Right cardiac atrium (tissue), 5 donors: Measurements from ENCODE around the gene MMRN2. TPM values are rescaled to one million over a fixed set of nuclear protein-coding genes. Genes with fewer than 3 reads are reported as not detected.
"Not testable (repeated sequence)": the region's sequence is repeated elsewhere in the genome, so short reads cannot be mapped to it uniquely, and the experiment has no call there.

Source experiments
- ATAC-seq, 2 donors: fragments of 200-7000 bp; cut with Tn5 transposase; one replicate each; pipeline versions ENCODE4 v1.8.0 to v1.9.1; 2020; ENCODE audit warnings: moderate library complexity in 2 of 2, mild to moderate bottlenecking in 1 of 2
- DNase-seq, 3 donors: peaks; one replicate each; pipeline ENCODE4 v3.0.0-alpha.2; 2020
- H3K27ac ChIP-seq: one replicate; pipeline ENCODE4 v1.5.1; 2013; ENCODE audit warnings: mild to moderate bottlenecking, low read length, control low read depth, moderate library complexity
- H3K27me3 ChIP-seq: one replicate; pipeline ENCODE4 v1.6.1; 2013; ENCODE audit not compliant: control insufficient read depth, insufficient read depth
- H3K4me1 ChIP-seq: one replicate; pipeline ENCODE4 v1.6.1; 2013; ENCODE audit warnings: low read length; ENCODE audit not compliant: control insufficient read depth, insufficient read depth
- H3K4me3 ChIP-seq: one replicate; pipeline ENCODE4 v1.5.1; 2013; ENCODE audit warnings: low read length, control low read depth
- H3K9me3 ChIP-seq: one replicate; pipeline ENCODE4 v1.6.1; 2013; ENCODE audit warnings: low read length; ENCODE audit not compliant: control insufficient read depth
- WGBS: extraction: QIAGEN DNeasy Blood & Tissue Kit; methylation state at CpG from one replicate; pipeline ENCODE4 v1.1.7; 2013; 5-methylcytosine and 5-hydroxymethylcytosine counted together
- intact Hi-C, 4 donors: fragments of 100-400 bp; cut with DNase I; formaldehyde crosslinking; loops; one replicate each; pipeline versions ENCODE4 v1.11.0 to v1.14.0; 2022 to 2023
- long read RNA-seq, 4 donors: library from polyadenylated mRNA; unstranded; transcript quantifications; one replicate each; pipeline ENCODE4 v2.0.0, GENCODE V29; 2020 to 2021
- polyA plus RNA-seq: library from polyadenylated mRNA; stranded (reverse); fragments of 200-250 nt; gene quantifications from one replicate; pipeline ENCODE4 v1.2.3, GENCODE V29; 2013
- total RNA-seq, 4 donors: library from RNA; stranded (reverse); fragmentation: NEBNext Ultra II Directional; extraction: Animal tissue kit (Norgen Biotek cat#: 25700); gene quantifications; one replicate each; pipeline ENCODE4 v1.2.1, GENCODE V29; 2021
- donor health status: healthy with polysubstance abuse.
- donor health status: DM: no; HTN: yes; CAD: no.
- donor health status: DM: no; HTN: no; CAD: no.
- donor health status: DM: no; HTN: yes; CAD: no; lungs with severe emphysema.
- donor health status: DM: yes; HTN: yes; CAD: no.

MMRN2 gene
- total RNA-seq: 10 to 100 TPM; 32.4 to 65.5 (median 42.5) TPM
- polyA plus RNA-seq: 19.8 TPM
- long read RNA-seq, donor 1, full-length matches to known transcripts: 113 of 158 reads
- long read RNA-seq, donor 1, partial matches to known transcripts: 32 of 158 reads
- long read RNA-seq, donor 1, other reads (novel, unspliced or antisense): 13 of 158 reads
- long read RNA-seq, donor 2, full-length matches to known transcripts: 71 of 86 reads
- long read RNA-seq, donor 2, partial matches to known transcripts: 9 of 86 reads
- long read RNA-seq, donor 2, other reads (novel, unspliced or antisense): 6 of 86 reads
- long read RNA-seq, donor 3, full-length matches to known transcripts: 3 of 20 reads
- long read RNA-seq, donor 3, partial matches to known transcripts: 11 of 20 reads
- long read RNA-seq, donor 3, other reads (novel, unspliced or antisense): 6 of 20 reads
- long read RNA-seq, donor 4, full-length matches to known transcripts: 52 of 77 reads
- long read RNA-seq, donor 4, partial matches to known transcripts: 17 of 77 reads
- long read RNA-seq, donor 4, other reads (novel, unspliced or antisense): 8 of 77 reads

- WGBS: 42% methylated on average over 9 of the region's 9 CpGs
- H3K27ac ChIP-seq: peak within 1 kb of the TSS; percentile 78
- DNase-seq (peak; percentile 70 to 82 (median 80)), ATAC-seq (peak; percentile 7 to 37)
- peak within 1 kb of the TSS; percentile 47 for H3K4me3 ChIP-seq
- H3K9me3 ChIP-seq: no peaks in the 10 kb centered on the region
- intact Hi-C loops: no loop called here
- H3K4me1 ChIP-seq: peaks cover 8% of the 10 kb centered on the region
- H3K27me3 ChIP-seq: no peaks in the 10 kb centered on the region
Observed at GRCh38 chr10:86957471-86958115, at the start of gene MMRN2. MMRN2 (minus strand) TSS chr10:86957615; CDS start chr10:86957541, 74 bp downstream.

GRCh38 chr10:87007124-87007523 is 49.7 kb upstream of the MMRN2 start:
- intact Hi-C loops, ATAC-seq, H3K27me3 ChIP-seq, H3K4me1 ChIP-seq, H3K4me3 ChIP-seq, H3K27ac ChIP-seq, DNase-seq, H3K9me3 ChIP-seq: not testable (repeated sequence)
- 58% methylated on average over 1 of the region's 1 CpG for WGBS

- ATAC-seq (no peak), DNase-seq (no peak)
- Histone ChIP-seq H3K27me3 (no peaks in the 10 kb centered on the region), H3K27ac (no peak overlapping the region), H3K4me3 (no peak overlapping the region), H3K9me3 (no peaks in the 10 kb centered on the region), H3K4me1 (no peaks in the 10 kb centered on the region)
- 72% methylated on average over 3 of the region's 3 CpGs for WGBS
- intact Hi-C loops: no loop called here
Observed at GRCh38 chr10:87000491-87000890, 43.1 kb upstream of the MMRN2 start.

- WGBS: 70% methylated on average over 6 of the region's 6 CpGs
- not testable (repeated sequence) for ATAC-seq
Observed at GRCh38 chr10:86999802-87000403, 42.5 kb upstream of the MMRN2 start.

GRCh38 chr10:86992929-86993328 is 35.5 kb upstream of the MMRN2 start:
- ATAC-seq: no peak
- intact Hi-C loops: no loop called here

More at GRCh38 chr10:86999802-87000403, 42.5 kb upstream of the MMRN2 start:
- H3K27ac ChIP-seq, H3K9me3 ChIP-seq, DNase-seq, H3K27me3 ChIP-seq, intact Hi-C loops, H3K4me1 ChIP-seq, H3K4me3 ChIP-seq: not testable (repeated sequence)

GRCh38 chr10:86992456-86992855 is 35.0 kb upstream of the MMRN2 start:
- no peak overlapping the region for H3K27ac ChIP-seq
- no peaks in the 10 kb centered on the region for H3K4me1 ChIP-seq
- H3K27me3 ChIP-seq: no peaks in the 10 kb centered on the region
- DNase-seq: no peak
- intact Hi-C loops: no loop called here
- no peak for ATAC-seq
- H3K4me3 ChIP-seq: no peak overlapping the region
- no peaks in the 10 kb centered on the region for H3K9me3 ChIP-seq

More at GRCh38 chr10:86992929-86993328, 35.5 kb upstream of the MMRN2 start:
- no peaks in the 10 kb centered on the region for H3K4me1 ChIP-seq
- WGBS: 81% methylated on average over 2 of the region's 2 CpGs
- no peaks in the 10 kb centered on the region for H3K27me3 ChIP-seq
- H3K9me3 ChIP-seq: no peaks in the 10 kb centered on the region
- no peak for DNase-seq
- no peak overlapping the region for H3K4me3 ChIP-seq
- no peak overlapping the region for H3K27ac ChIP-seq

- intact Hi-C loops, ATAC-seq, H3K4me3 ChIP-seq, DNase-seq, H3K27me3 ChIP-seq, H3K9me3 ChIP-seq, H3K4me1 ChIP-seq, H3K27ac ChIP-seq: not testable (repeated sequence)
- 88% methylated on average over 12 of the region's 12 CpGs for WGBS
Observed at GRCh38 chr10:86991362-86991761, 33.9 kb upstream of the MMRN2 start.

GRCh38 chr10:86988520-86988919 is 31.1 kb upstream of the MMRN2 start:
- H3K4me3 ChIP-seq: no peak overlapping the region
- DNase-seq (no peak), ATAC-seq (no peak)
- no peak overlapping the region for H3K27ac ChIP-seq
- H3K27me3 ChIP-seq: no peaks in the 10 kb centered on the region
- H3K9me3 ChIP-seq: no peaks in the 10 kb centered on the region
- no peaks in the 10 kb centered on the region for H3K4me1 ChIP-seq
- 42% methylated on average over 1 of the region's 1 CpG for WGBS
- intact Hi-C loops: no loop called here

GRCh38 chr10:86984498-86984897 is 27.1 kb upstream of the MMRN2 start:
- H3K27me3 ChIP-seq, H3K4me1 ChIP-seq, ATAC-seq, H3K4me3 ChIP-seq, DNase-seq, intact Hi-C loops, H3K9me3 ChIP-seq, H3K27ac ChIP-seq: not testable (repeated sequence)
- 95% methylated on average over 4 of the region's 4 CpGs for WGBS

- H3K27me3 ChIP-seq: no peaks in the 10 kb centered on the region
- peaks cover 4% of the 10 kb centered on the region for H3K4me1 ChIP-seq
- DNase-seq (no peak), ATAC-seq (no peak)
- 93% methylated on average over 5 of the region's 5 CpGs for whole genome bisulfite sequencing
- H3K9me3 ChIP-seq: no peaks in the 10 kb centered on the region
- H3K4me3 ChIP-seq: no peak overlapping the region
- intact Hi-C loops: no loop called here
- no peak overlapping the region for H3K27ac ChIP-seq
Observed at GRCh38 chr10:86981716-86982115, 24.3 kb upstream of the MMRN2 start.

- H3K27me3 ChIP-seq, intact Hi-C loops, H3K9me3 ChIP-seq, H3K27ac ChIP-seq, H3K4me3 ChIP-seq, H3K4me1 ChIP-seq: not testable (repeated sequence)
- WGBS: 62% methylated on average over 6 of the region's 6 CpGs
- ATAC-seq (peak; percentile 29 to 55), DNase-seq (peak in 1 of 3 donors; percentile 25)
Observed at GRCh38 chr10:86981020-86981419, 23.6 kb upstream of the MMRN2 start.
